Measurements from ENCODE around the gene GLI2. TPM values are rescaled to one million over a fixed set of nuclear protein-coding genes. Genes with fewer than 3 reads are reported as not detected.

The GLI2 gene
- total RNA-seq, 1 experiment from 2014 or later: 11.6 TPM

GRCh38 chr2:120747706-120748105 lies 12.0 kb downstream of the GLI2 start:
- no peak overlapping the region for H3K27ac ChIP-seq
- no peak for DNase-seq
- no peaks in the 10 kb centered on the region for H3K4me1 ChIP-seq (replicated peaks; ENCODE audit: insufficient read depth)
- BruUV-seq (replicated peaks): no TSS peak
- H3F3A ChIP-seq (ENCODE audit: insufficient read depth, low read depth): no peaks in the 10 kb centered on the region
- intact Hi-C loops (cut with micrococcal nuclease; ENCODE audit: unreplicated experiment): no loop called here
- ChIA-PET POLR2A (ENCODE audit: unreplicated experiment) (no interaction called here), CTCF (no interaction called here)
- H3K9me2 ChIP-seq (ENCODE audit: insufficient read depth): no peaks in the 10 kb centered on the region
- H3K27me3 ChIP-seq (ENCODE audit: insufficient read depth, low read depth): peaks cover 65% of the 10 kb centered on the region
- no peak overlapping the region for H3K4me3 ChIP-seq
- H3K36me3 ChIP-seq (ENCODE audit: low read depth): no peaks in the 10 kb centered on the region
- H2AFZ ChIP-seq: no peak overlapping the region
- TF ChIP-seq CTCF (conservative IDR thresholded peaks at IDR 0.05) (no peak), EZH2 (IDR thresholded peaks at IDR 0.05; ENCODE audit: low read depth) (no peak)
- H3K9me3 ChIP-seq (ENCODE audit: insufficient read depth, low read depth): no peaks in the 10 kb centered on the region
- H3K4me2 ChIP-seq: no peak overlapping the region
- H4K20me1 ChIP-seq (ENCODE audit: insufficient read depth): no peaks in the 10 kb centered on the region
- no peaks in the 10 kb centered on the region for H3K79me2 ChIP-seq (ENCODE audit: low read depth)

GRCh38 chr2:120748310-120748709 lies 12.6 kb downstream of the GLI2 start:
- Histone ChIP-seq H3K27ac (no peak overlapping the region), H3K4me2 (no peak overlapping the region), H3F3A (ENCODE audit: insufficient read depth, low read depth) (no peaks in the 10 kb centered on the region), H3K79me2 (ENCODE audit: low read depth) (no peaks in the 10 kb centered on the region), H3K9me2 (ENCODE audit: insufficient read depth) (no peaks in the 10 kb centered on the region), H3K4me1 (replicated peaks; ENCODE audit: insufficient read depth) (no peaks in the 10 kb centered on the region), H3K36me3 (ENCODE audit: low read depth) (no peaks in the 10 kb centered on the region), H3K9me3 (ENCODE audit: insufficient read depth, low read depth) (no peaks in the 10 kb centered on the region), H2AFZ (no peak overlapping the region), H3K4me3 (no peak overlapping the region), H3K27me3 (ENCODE audit: insufficient read depth, low read depth) (peaks cover 59% of the 10 kb centered on the region), H4K20me1 (ENCODE audit: insufficient read depth) (no peaks in the 10 kb centered on the region)
- TF ChIP-seq EZH2 (IDR thresholded peaks at IDR 0.05; ENCODE audit: low read depth) (no peak), CTCF (conservative IDR thresholded peaks at IDR 0.05) (no peak)
- ChIA-PET CTCF (no interaction called here), POLR2A (ENCODE audit: unreplicated experiment) (no interaction called here)
- intact Hi-C loops (cut with micrococcal nuclease; ENCODE audit: unreplicated experiment): no loop called here
- no peak for DNase-seq
- no TSS peak for BruUV-seq (replicated peaks)

- intact Hi-C loops (cut with micrococcal nuclease; ENCODE audit: unreplicated experiment): no loop called here
- Histone ChIP-seq H3K4me1 (replicated peaks; ENCODE audit: insufficient read depth) (no peaks in the 10 kb centered on the region), H3K4me3 (no peak overlapping the region), H3K9me2 (ENCODE audit: insufficient read depth) (no peaks in the 10 kb centered on the region), H4K20me1 (ENCODE audit: insufficient read depth) (no peaks in the 10 kb centered on the region), H3K79me2 (ENCODE audit: low read depth) (no peaks in the 10 kb centered on the region), H3K9me3 (ENCODE audit: insufficient read depth, low read depth) (no peaks in the 10 kb centered on the region), H3K36me3 (ENCODE audit: low read depth) (no peaks in the 10 kb centered on the region), H3F3A (ENCODE audit: insufficient read depth, low read depth) (no peaks in the 10 kb centered on the region), H3K4me2 (no peak overlapping the region), H2AFZ (no peak overlapping the region), H3K27ac (no peak overlapping the region), H3K27me3 (ENCODE audit: insufficient read depth, low read depth) (peaks cover 55% of the 10 kb centered on the region)
- POLR2A ChIA-PET (ENCODE audit: unreplicated experiment): no interaction called here
- DNase-seq: no peak
- BruUV-seq (replicated peaks): no TSS peak
- CTCF ChIA-PET: no interaction called here
- TF ChIP-seq EZH2 (IDR thresholded peaks at IDR 0.05; ENCODE audit: low read depth) (no peak), CTCF (conservative IDR thresholded peaks at IDR 0.05) (no peak)
Measured at GRCh38 chr2:120748741-120749140, 13.1 kb downstream of the GLI2 start.

Measured in PC-9 (cell line).